ENCODE data around the gene PABPC1L2A.
"Not testable (repeated sequence)": the region's sequence is repeated elsewhere in the genome, so short reads cannot be mapped to it uniquely, and the experiment has no call there.

The PABPC1L2A gene

DNA sequence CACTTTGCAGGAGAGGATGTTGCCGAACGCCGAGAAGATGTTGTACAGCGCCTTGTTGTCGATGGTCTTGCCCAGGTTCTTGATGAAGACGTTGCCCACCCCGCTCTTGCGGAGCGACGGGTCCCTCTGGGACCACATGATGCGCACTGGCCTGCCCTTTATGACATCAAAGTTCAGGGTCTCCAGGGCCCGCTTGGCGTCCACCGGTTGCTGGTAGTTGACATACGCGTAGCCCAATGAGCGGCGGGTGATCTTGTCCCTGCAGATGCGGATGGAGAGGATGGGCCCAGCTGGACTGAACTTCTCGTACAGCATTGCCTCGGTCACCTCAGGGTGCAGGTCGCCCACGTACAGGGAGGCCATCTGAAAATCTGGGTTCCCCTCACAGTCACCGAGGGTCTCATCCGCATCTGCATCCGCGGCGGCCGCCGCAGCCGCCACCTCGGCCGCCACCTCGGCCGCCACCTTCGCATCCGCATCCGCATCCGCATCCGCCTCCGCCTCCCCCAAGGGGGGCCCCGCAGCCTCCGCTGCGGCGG is at the start of gene PABPC1L2A:
PABPC1L2A (minus strand) TSS at position 489 of the 539 bp plus-strand sequence; CDS start at position 363, 126 bp downstream.
- DNase-seq: not testable (repeated sequence)

DNA sequence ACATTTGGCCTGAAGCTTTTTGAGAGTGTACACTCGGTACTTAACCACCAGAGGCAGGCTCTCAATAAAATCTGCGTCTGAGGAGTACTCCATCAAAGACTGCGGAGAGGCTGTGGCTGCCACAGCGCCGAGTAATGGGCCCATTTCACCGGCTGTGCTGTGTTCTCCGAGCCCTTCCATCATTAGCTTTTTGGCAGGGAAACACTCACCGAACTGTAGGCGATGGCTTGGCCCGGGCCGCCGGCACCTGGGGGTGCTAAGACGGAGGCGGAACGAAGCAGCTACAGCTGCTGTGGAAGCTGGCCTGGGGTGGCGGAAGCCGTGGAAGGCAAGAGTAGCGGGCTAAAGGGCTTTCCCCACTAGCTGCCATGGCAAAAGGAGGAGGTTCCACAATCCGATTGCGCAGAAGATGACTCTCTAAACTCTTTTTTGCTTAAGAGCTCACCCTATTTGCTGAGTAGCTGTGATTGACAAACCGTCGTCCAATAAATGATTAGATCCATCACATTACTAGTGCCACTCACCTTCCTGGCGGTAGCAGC is 48.5 kb upstream of the PABPC1L2A start:
- DNase-seq: peak; percentile 2

DNA sequence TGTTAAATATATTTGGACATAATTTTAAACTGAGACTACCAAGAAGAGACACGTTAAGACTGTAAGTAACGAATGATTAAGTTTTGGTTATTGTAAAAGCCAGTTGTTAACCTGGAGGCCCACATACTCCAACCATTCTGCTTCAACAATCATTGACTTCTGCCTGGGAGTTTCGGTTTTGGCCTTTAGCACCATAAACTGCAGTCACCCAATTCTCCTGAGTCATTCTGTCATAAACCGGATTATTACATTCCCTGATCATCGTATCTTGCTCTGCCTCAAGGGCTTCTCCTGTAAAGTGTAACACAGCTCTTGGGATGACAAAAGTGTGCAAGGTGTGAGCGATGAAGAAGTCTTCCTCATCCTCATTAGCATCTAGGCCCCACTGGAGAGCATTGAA is 46.9 kb upstream of the PABPC1L2A start:
- no peak for DNase-seq

DNA sequence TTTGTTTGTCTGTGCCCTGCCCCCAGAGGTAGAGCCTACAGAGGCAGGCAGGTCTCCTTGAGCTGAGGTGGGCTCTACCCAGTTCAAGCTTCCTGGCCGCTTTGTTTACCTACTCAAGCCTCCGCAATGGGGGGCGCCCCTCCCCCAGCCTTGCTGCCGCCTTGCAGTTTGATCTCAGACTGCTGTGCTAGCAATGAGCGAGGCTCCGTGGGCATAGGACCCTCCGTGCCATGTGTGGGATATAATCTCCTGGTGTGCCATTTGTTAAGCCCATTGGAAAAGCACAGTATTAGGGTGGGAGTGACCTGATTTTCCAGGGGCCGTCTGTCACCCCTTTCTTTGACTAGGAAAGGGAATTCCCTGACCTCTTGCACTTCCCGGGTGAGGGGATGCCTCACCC is 20.2 kb upstream of the PABPC1L2A start:
- not testable (repeated sequence) for DNase-seq

DNA sequence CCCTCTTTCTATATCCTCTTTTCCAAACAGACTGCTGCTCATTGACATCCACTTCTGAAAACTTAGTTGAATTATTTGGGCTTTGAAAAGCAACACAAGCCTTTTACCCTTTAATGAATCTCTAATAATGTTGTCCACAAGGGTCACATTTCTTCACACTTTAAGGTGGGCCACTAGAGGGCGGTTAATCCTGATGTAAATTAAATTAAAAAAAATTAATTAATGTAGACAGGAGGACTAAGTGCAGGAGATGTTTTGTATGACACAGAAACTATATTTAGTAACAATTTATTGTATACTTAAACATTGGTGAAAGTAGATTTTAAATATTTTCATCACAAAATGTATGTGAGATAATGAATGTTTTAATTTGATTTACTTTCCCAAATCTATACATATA is 7.5 kb upstream of the PABPC1L2A start:
- DNase-seq: peak; percentile 18

DNA sequence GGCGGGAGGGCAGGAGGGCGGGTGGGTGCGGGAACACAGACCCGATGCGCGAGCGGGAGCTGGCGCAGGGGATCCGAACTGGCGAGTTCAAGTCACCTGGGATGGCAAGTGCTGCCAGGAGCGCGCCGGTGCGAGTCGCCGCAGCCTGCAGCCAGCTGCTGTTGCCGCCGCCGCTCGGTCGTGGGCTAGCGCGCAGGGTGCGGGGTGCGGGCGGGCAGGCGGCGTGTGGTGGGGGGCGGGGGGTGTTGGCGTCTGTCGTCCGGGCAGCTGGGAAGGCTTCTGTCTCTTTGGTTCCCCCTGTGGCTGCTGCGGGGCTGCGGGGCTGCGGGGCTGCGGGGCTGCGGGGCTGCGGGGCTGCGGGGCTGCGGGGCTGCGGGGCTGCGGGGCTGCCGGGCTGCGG is 572 bp upstream of the PABPC1L2A start:
- DNase-seq: not testable (repeated sequence)

DNA sequence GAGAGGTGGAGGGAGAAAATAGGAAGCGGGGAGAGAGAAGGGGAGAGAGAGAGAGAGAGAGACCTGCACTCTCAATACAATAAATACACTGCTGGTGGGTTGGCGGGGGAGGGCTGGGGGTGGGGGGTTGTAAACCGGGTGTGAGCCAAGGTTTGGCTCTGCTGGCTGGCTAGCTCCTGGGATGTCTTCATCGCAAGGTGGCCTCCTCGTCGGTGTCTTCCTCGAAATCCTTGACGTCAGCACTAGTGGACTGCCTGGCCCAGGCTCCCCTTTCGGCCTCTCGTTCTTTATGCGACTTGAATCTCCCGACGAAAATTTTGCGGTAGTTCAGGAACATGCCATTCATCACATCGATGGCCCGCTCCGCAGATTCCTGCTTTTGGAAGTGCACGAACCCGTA is 715 bp downstream of the PABPC1L2A start:
- not testable (repeated sequence) for DNase-seq

DNA sequence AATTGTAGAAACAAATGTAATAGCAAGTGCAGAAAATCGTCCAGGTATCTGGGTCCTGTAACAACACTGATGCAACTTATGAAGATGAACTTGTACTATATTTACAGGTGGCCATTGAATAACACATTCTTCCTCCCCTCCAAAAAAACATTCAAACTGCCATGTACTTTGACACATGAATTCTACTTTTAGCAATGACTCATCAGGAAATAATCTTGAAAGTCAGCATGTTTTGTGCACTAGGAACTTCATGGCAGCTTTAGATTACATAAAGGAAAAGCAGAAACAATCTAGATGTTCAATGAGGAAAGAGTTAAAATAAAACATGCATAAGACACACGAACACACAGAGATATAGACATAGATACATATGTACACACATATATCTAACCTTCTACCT is 2.5 kb downstream of the PABPC1L2A start:
- DNase-seq: no peak

DNA sequence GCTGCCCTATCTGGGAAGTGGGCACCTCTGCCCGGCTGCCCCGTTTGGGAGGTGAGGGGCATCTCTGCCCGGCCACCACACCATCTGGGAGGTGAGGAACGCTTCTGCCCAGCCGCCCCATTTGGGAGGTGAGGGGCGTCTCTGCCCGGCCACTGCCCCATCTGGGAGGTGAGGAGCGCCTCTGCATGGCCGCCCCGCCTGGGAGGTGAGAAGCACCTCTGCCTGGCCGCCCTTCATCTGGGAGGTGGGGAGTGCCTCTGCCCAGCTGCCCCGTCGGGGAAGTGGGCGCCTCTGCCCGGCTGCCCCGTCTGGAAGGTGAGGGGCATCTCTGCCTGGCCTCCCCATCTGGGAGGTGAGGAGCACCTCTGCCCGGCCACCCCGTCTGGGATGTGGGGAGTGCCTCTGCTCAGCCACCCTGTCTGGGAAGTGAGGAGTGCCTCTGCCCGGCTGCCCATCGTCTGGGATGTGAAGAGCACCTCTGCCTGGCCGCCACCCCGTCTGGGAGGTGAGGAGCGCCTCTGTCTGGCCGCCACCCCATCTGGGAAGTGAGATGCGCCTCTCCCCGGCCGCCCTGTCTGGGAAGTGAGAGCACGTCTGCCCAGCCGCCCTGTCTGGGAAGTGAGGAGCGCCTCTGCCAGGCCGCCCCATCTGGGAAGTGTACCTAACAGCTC is 9.8 kb downstream of the PABPC1L2A start:
- DNase-seq: no peak

DNA sequence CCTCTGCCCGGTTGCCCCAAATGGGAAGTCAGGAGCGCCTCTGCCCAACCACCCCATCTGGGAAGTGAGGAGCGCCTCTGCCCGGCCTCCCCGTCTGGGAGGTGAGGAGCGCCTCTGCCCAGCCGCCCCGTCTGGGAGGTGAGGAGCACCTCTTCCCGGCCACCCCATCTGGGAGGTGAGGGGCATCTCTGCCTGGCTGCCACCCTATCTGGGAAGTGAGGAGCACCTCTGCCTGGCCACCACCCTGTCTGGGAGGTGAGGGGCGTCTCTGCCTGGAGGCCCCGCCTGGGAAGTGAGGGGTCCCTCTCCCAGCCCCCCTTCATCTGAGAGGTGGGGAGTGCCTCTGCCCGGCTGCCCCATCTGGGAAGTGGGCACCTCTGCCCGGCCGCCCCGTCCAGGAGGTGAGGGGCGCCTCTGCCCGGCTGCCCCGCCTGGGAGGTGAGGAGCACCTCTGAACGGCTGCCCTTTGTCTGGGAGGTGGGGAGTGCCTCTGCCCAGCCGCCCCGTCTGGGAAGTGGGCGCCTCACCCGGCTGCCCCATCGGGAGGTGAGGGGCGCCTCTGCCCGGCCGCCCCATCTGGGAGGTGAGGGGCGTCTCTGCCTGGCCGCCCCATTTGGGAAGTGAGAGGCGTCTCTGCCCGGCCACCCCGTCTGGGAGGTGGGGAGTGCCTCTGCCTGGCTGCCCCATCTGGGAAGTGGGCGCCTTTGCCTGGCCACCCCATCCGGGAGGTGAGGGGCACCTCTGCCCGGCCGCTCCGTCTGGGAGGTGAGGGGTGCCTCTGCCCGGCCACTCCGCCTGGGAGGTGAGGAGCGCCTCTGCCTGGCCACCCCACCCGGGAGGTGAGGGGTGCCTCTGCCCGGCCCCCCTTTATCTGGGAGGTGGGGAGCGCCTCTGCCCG is 10.6 kb downstream of the PABPC1L2A start:
- DNase-seq: no peak

DNA sequence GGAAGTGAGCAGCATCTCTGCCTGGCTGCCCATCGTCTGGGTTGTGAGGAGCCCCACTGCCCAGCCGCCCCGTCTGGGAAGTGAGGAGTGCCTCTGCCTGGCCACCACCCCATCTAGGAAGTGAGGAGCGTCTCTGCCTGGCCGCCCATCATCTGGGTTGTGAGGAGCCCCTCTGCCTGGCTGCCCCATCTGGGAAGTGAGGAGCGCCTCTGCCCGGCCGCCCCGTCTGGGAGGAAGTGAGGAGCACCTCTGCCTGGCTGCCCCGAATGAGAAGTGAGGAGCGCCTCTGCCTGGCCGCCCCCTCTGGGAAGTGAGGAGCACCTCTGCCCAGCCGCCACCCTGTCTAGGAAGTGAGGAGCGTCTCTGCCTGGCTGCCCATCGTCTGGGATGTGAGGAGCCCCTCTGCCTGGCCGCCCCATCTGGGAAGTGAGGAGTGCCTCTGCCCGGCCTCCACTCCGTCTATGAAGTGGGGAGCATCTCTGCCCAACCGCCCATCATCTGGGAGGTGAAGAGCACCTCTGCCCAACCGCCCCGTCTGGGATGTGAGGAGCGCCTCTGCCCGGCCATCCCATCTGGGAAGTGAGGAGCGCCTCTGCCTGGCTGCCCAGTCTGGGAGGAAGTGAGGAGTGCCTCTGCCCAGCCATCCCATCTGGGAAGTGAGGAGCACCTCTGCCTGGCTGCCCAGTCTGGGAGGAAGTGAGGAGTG is 11.4 kb downstream of the PABPC1L2A start:
- DNase-seq: not testable (repeated sequence)

DNA sequence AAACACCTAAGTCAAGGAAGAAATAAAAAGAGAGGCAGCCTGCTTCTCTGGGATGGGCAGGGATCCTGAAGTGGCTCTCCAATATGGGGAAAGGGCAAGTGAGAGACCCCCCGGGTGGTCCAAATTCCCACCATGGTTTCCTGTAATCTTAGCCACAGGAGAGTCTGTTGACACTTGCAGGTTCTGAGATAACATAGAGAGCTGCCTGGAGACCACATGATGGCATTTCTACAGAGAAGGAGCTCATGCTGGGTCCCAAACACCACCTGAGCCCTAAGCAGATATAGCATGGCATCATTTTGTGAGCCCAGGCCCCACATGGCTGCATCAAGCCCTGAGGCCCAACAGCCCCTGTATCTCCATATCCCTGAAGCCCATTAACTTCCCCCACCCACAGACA is 50.4 kb downstream of the PABPC1L2A start:
- no peak for DNase-seq

Data from CD4-positive, alpha-beta T cell treated with Interleukin-17A for 4 hours (primary cell).